A549 (cell line): ENCODE results near the gene TBX1. TPM values are rescaled to one million over a fixed set of nuclear protein-coding genes. Genes with fewer than 3 reads are reported as not detected.

Source experiments
- ATAC-seq, 2 experiments: fragments of 200-7000 bp in 1 of 2; fragments of >200 bp in 1 of 2; cut with Nextera tagmentation in 1 of 2; cut with Tn5 transposase in 1 of 2; 3 replicates each; pipeline versions ENCODE4 v1.8.0 to v1.9.1; 2018 to 2020; ENCODE audit warnings: mild to moderate bottlenecking in 1 of 2, moderate library complexity in 1 of 2
- CTCF ChIA-PET: fragments of 300-600 bp; sonication (Branson Sonifier 250); formaldehyde crosslinking; extraction: SDS; loops from one replicate; lab custom pipeline; 2021; ENCODE audit warnings: antibody characterized with exemption, inconsistent platforms; lab: Yijun Ruan, JAX
- POLR2A ChIA-PET: fragments of 350-600 bp; formaldehyde crosslinking; extraction: SDS; loops from one replicate; lab custom pipeline; 2021; ENCODE audit warnings: antibody characterized with exemption, inconsistent platforms; lab: Yijun Ruan, JAX
- DNase-seq, 2 experiments: peaks; one replicate each; pipeline versions ENCODE4 v3.0.0 to v3.0.0-alpha.2; 2011 to 2016; ENCODE audit warnings: low read depth in 1 of 2, low spot score in 1 of 2
- FAIRE-seq: peaks from 2 replicates; lab custom pipeline; 2011; peaks lifted over from hg19 to GRCh38; lab: Jason Lieb, UNC
- H3K27ac ChIP-seq, 2 experiments: fragments of >200 bp; sonication (Bioruptor Twin); formaldehyde crosslinking; 3 replicates each; pipeline ENCODE4 v1.5.1; 2016 to 2017
- H3K4me1 ChIP-seq: fragments of >200 bp; sonication (Bioruptor Twin); formaldehyde crosslinking; 3 replicates; pipeline ENCODE4 v1.6.1; 2016
- H3K4me2 ChIP-seq: fragments of >200 bp; sonication (Bioruptor Twin); formaldehyde crosslinking; 3 replicates; pipeline ENCODE4 v1.6.1; 2016
- H3K4me3 ChIP-seq: fragments of >200 bp; sonication (Bioruptor Twin); formaldehyde crosslinking; 3 replicates; pipeline ENCODE4 v1.5.1; 2016
- H3K9me3 ChIP-seq: fragments of >200 bp; sonication (Bioruptor Twin); formaldehyde crosslinking; 3 replicates; pipeline ENCODE4 v1.6.1; 2016
- CHD2 ChIP-seq: fragments of 150-350 bp; IDR thresholded peaks from 2 replicates; pipeline ENCODE4 v1.6.1; 2014; ENCODE audit warnings: low read length; ENCODE audit not compliant: partially characterized antibody
- CHD4 ChIP-seq: fragments of 200-600 bp; sonication (generic); IDR thresholded peaks from 2 replicates; pipeline ENCODE4 v1.6.1; 2016; ENCODE audit warnings: antibody characterized with exemption, mild to moderate bottlenecking, borderline replicate concordance
- EHF ChIP-seq: fragments of 250-450 bp; sonication (Bioruptor Pico); IDR thresholded peaks from 2 replicates; pipeline ENCODE4 v1.5.0; 2020; ENCODE audit warnings: mild to moderate bottlenecking
- EHMT2 ChIP-seq: fragments of 200-600 bp; sonication (generic); IDR thresholded peaks from 2 replicates; pipeline ENCODE4 v1.6.1; 2016; ENCODE audit warnings: antibody characterized with exemption, low read depth, mild to moderate bottlenecking, moderate library complexity
- ESRRA ChIP-seq: fragments of 150-350 bp; IDR thresholded peaks from 2 replicates; pipeline ENCODE4 v1.6.1; 2014; ENCODE audit warnings: mild to moderate bottlenecking, low read length, borderline replicate concordance
- GATA3 ChIP-seq: IDR thresholded peaks from 2 replicates; pipeline ENCODE4 v1.6.1; 2012; ENCODE audit warnings: borderline replicate concordance
- HEYL ChIP-seq: fragments of 250-450 bp; sonication (Bioruptor Pico); IDR thresholded peaks from 2 replicates; pipeline ENCODE4 v1.8.0; 2021; ENCODE audit warnings: mild to moderate bottlenecking, moderate library complexity
- MYC ChIP-seq: IDR thresholded peaks from 2 replicates; pipeline ENCODE4 v1.6.1; 2012; ENCODE audit warnings: mild to moderate bottlenecking, inconsistent platforms, low read length, improper control_type of control experiment, borderline replicate concordance
- NPAS2 ChIP-seq: fragments of 250-450 bp; sonication (Bioruptor Pico); IDR thresholded peaks from 2 replicates; pipeline ENCODE4 v1.8.0; 2022; ENCODE audit warnings: mild to moderate bottlenecking, moderate library complexity, borderline replicate concordance
- RCOR1 ChIP-seq: fragments of 150-350 bp; IDR thresholded peaks from 2 replicates; pipeline ENCODE4 v1.6.1; 2014; ENCODE audit warnings: antibody characterized with exemption, low read length, low read depth
- RFX5 ChIP-seq: fragments of 450-650 bp; IDR thresholded peaks from 2 replicates; pipeline ENCODE4 v1.7.1; 2014; ENCODE audit warnings: antibody characterized with exemption, mild to moderate bottlenecking, moderate library complexity
- SREBF2 ChIP-seq: fragments of 450-650 bp; IDR thresholded peaks from 2 replicates; pipeline ENCODE4 v1.6.1; 2014; ENCODE audit warnings: mild to moderate bottlenecking, moderate library complexity
- USF2 ChIP-seq: fragments of 450-650 bp; IDR thresholded peaks from 2 replicates; pipeline ENCODE4 v1.6.1; 2014; ENCODE audit warnings: antibody characterized with exemption
- ZNF302 ChIP-seq: fragments of 250-450 bp; sonication (Bioruptor Pico); IDR thresholded peaks from 2 replicates; pipeline ENCODE4 v1.9.0; 2021; ENCODE audit warnings: inconsistent platforms, mild to moderate bottlenecking, moderate library complexity
- WGBS: methylation state at CpG from one replicate; pipeline ENCODE4 v1.1.6; 2017; ENCODE audit errors: missing lambda C conversion rate; 5-methylcytosine and 5-hydroxymethylcytosine counted together
- polyA plus RNA-seq, 4 experiments: library from polyadenylated mRNA; depleted of rRNA in 3 of 4; stranded (reverse); fragments of >200 nt; fragmentation: RNase III in 1 of 4; extraction: RNeasy Plus Mini Kit Qiagen cat#74134 plus additional on column Dnase treatment in 1 of 4; gene quantifications; 2 replicates in 3 of 4; 3 replicates in 1 of 4; pipeline ENCODE4 v1.2.3, GENCODE V29; 2011 to 2017
- TF ChIP-seq, protein P1 (sequence below): IDR thresholded peaks from 2 replicates; pipeline ENCODE4 v1.6.1; 2012
- TF ChIP-seq, protein P2 (sequence below): fragments of 250-450 bp; sonication (Bioruptor Pico); IDR thresholded peaks from 2 replicates; pipeline ENCODE4 v1.5.0; 2021; ENCODE audit warnings: mild to moderate bottlenecking, moderate library complexity, borderline replicate concordance

Gene TBX1
- polyA plus RNA-seq, 2 of the 4 experiments (the other 2 are of a cell fraction), result 0.30 to 2.8 TPM

- CTCF ChIA-PET, result interaction anchor here (1.8 to 11.1 kb wide), 2 partner anchors 7 to 173 kb away, joined by 6 to 86 read pairs; no protein-coding TSS in a partner anchor
- 82% methylated on average over 10 of the region's 17 CpGs for WGBS
- no peak for FAIRE-seq
These were observed 22.5 kb upstream of the TBX1 start for GRCh38 chr22:19737846-19738663.

GRCh38 chr22:19738664-19739447, 21.7 kb upstream of the TBX1 start:
- ChIA-PET POLR2A (no interaction called here), CTCF (interaction anchor here (1.8 to 11.1 kb wide), 2 partner anchors 8 to 172 kb away, joined by 6 to 86 read pairs; no protein-coding TSS in a partner anchor)
- Histone ChIP-seq H3K9me3 (no peaks in the 10 kb centered on the region), H3K4me2 (no peak overlapping the region), H3K4me1 (no peaks in the 10 kb centered on the region), H3K4me3 (no peak overlapping the region), H3K27ac (no peak overlapping the region)
- ATAC-seq (no peak), FAIRE-seq (no peak), DNase-seq (no peak)
- WGBS, result 61% methylated on average over 13 of the region's 31 CpGs
- TF ChIP-seq RFX5 (no peak), NPAS2 (CRISPR knock-in tag) (no peak), ZNF302 (CRISPR knock-in tag) (no peak), ESRRA (no peak), USF2 (no peak), HEYL (no peak), EHMT2 (no peak), EHF (CRISPR knock-in tag) (no peak), RCOR1 (no peak), CHD2 (no peak), CHD4 (no peak), SREBF2 (no peak), GATA3 (no peak)
- TF ChIP-seq, protein P1, sequence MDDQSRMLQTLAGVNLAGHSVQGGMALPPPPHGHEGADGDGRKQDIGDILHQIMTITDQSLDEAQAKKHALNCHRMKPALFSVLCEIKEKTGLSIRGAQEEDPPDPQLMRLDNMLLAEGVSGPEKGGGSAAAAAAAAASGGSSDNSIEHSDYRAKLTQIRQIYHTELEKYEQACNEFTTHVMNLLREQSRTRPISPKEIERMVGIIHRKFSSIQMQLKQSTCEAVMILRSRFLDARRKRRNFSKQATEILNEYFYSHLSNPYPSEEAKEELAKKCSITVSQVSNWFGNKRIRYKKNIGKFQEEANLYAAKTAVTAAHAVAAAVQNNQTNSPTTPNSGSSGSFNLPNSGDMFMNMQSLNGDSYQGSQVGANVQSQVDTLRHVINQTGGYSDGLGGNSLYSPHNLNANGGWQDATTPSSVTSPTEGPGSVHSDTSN, result no peak
- TF ChIP-seq, protein P2, sequence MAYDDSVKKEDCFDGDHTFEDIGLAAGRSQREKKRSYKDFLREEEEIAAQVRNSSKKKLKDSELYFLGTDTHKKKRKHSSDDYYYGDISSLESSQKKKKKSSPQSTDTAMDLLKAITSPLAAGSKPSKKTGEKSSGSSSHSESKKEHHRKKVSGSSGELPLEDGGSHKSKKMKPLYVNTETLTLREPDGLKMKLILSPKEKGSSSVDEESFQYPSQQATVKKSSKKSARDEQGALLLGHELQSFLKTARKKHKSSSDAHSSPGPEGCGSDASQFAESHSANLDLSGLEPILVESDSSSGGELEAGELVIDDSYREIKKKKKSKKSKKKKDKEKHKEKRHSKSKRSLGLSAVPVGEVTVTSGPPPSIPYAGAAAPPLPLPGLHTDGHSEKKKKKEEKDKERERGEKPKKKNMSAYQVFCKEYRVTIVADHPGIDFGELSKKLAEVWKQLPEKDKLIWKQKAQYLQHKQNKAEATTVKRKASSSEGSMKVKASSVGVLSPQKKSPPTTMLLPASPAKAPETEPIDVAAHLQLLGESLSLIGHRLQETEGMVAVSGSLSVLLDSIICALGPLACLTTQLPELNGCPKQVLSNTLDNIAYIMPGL (CRISPR knock-in tag), result no peak

More at GRCh38 chr22:19737846-19738663, 22.5 kb upstream of the TBX1 start:
- Histone ChIP-seq H3K9me3 (no peaks in the 10 kb centered on the region), H3K4me2 (no peak overlapping the region), H3K4me1 (no peaks in the 10 kb centered on the region), H3K4me3 (no peak overlapping the region), H3K27ac (no peak overlapping the region)
- POLR2A ChIA-PET, result no interaction called here
- TF ChIP-seq CHD4, result no peak
- no peak for TF ChIP-seq MYC
- no peak for TF ChIP-seq RCOR1
- TF ChIP-seq, protein P2 (CRISPR knock-in tag), result no peak
- TF ChIP-seq ZNF302 (CRISPR knock-in tag), result no peak
- ATAC-seq (no peak), DNase-seq (no peak)
